Adrenal gland (tissue), 12 donors: ENCODE data around the gene CREG2. TPM values are rescaled to one million over a fixed set of nuclear protein-coding genes. Genes with fewer than 3 reads are reported as not detected.

ENCODE experiments used
- DNase-seq, 7 donors: peaks; one replicate each; pipeline ENCODE4 v3.0.0-alpha.2; 2019 to 2020
- H3K27ac ChIP-seq, 5 donors: fragments of 200-600 bp; sonication (generic) in 4 of 5; 1 replicate in 3 of 5; 2 replicates in 2 of 5; pipeline versions ENCODE4 v1.5.1 to v1.8.0; 2016 to 2020; ENCODE audit warnings: mild to moderate bottlenecking in 1 of 5
- H3K27me3 ChIP-seq: fragments of 200-600 bp; 2 replicates; pipeline ENCODE4 v1.8.0; 2021
- H3K36me3 ChIP-seq, 2 donors: fragments of 200-600 bp; replicated peaks in 1 of 2; 1 replicate in 1 of 2; 2 replicates in 1 of 2; pipeline versions ENCODE4 v1.5.1 to v1.8.0; 2018 to 2022
- H3K4me1 ChIP-seq, 2 donors: fragments of 200-600 bp; replicated peaks in 1 of 2; 1 replicate in 1 of 2; 2 replicates in 1 of 2; pipeline versions ENCODE4 v1.5.1 to v1.8.0; 2018 to 2021
- H3K4me3 ChIP-seq, 4 donors: fragments of 200-600 bp; sonication (generic) in 3 of 4; one replicate each; pipeline ENCODE4 v1.5.1; 2016 to 2018
- H3K9me3 ChIP-seq, 3 donors: fragments of 200-600 bp; sonication (generic) in 1 of 3; replicated peaks in 1 of 3; 1 replicate in 2 of 3; 2 replicates in 1 of 3; pipeline versions ENCODE4 v1.5.1 to v1.8.0; 2016 to 2021
- CTCF ChIP-seq, 6 experiments: fragments of 450-650 bp in 4 of 6; fragments of 200-600 bp in 2 of 6; sonication (generic) in 1 of 6; IDR thresholded peaks; 1 replicate in 5 of 6; 2 replicates in 1 of 6; pipeline versions ENCODE4 v1.5.1 to v1.8.0; 2016 to 2021; ENCODE audit warnings: antibody characterized with exemption in 6 of 6, mild to moderate bottlenecking in 2 of 6, moderate library complexity in 1 of 6
- POLR2A ChIP-seq, 2 donors: fragments of 450-650 bp; IDR thresholded peaks; one replicate each; pipeline ENCODE4 v1.6.1; 2017; ENCODE audit warnings: antibody characterized with exemption in 2 of 2, mild to moderate bottlenecking in 2 of 2, moderate library complexity in 1 of 2
- WGBS, 4 donors: extraction: QIAGEN DNeasy Blood & Tissue Kit in 2 of 4; methylation state at CpG; one replicate each; pipeline versions ENCODE4 v1.1.5 to v1.1.7; 2013 to 2017; 5-methylcytosine and 5-hydroxymethylcytosine counted together
- intact Hi-C, 2 donors: fragments of 100-400 bp; cut with DNase I; formaldehyde crosslinking; loops; one replicate each; pipeline versions ENCODE4 v1.14.1 to v1.15.0; 2022 to 2023
- polyA plus RNA-seq, 3 donors: library from polyadenylated mRNA; stranded (reverse); fragments of 200-250 nt in 2 of 3; fragments of 350-450 nt in 1 of 3; fragmentation: Illumina TruSeq in 1 of 3; extraction: RNeasy Lipid Tissue Mini Kit (QIAGEN cat#74804) in 1 of 3; gene quantifications; one replicate each; pipeline ENCODE4 v1.2.3, GENCODE V29; 2013 to 2014
- total RNA-seq, 9 donors: library from RNA; depleted of rRNA in 4 of 9; stranded (reverse); fragments of >200 nt in 4 of 9; fragments of 120-200 nt in 1 of 9; fragmentation: NEBNext Ultra II Directional in 1 of 9; extraction: Animal tissue kit (Norgen Biotek cat#: 25700) in 1 of 9; gene quantifications; one replicate each; pipeline versions ENCODE4 v1.1.0 to v1.2.4, GENCODE V29; 2013 to 2023
- donor health status: healthy with polysubstance abuse.
- donor health status: Bipolar disorder and iron deficiency.
- donor health status: DM: yes; HTN: yes; CAD: no.
- donor health status: DM: no; HTN: no; CAD: no.
- donor health status: DM: no; HTN: no; CAD: no.
- donor health status: DM: yes; HTN: yes; CAD: no.

Gene CREG2
- total and polyA plus RNA-seq, 12 donors = 0.02 to 0.55 (median 0.26) TPM; not detected in 8

DNA sequence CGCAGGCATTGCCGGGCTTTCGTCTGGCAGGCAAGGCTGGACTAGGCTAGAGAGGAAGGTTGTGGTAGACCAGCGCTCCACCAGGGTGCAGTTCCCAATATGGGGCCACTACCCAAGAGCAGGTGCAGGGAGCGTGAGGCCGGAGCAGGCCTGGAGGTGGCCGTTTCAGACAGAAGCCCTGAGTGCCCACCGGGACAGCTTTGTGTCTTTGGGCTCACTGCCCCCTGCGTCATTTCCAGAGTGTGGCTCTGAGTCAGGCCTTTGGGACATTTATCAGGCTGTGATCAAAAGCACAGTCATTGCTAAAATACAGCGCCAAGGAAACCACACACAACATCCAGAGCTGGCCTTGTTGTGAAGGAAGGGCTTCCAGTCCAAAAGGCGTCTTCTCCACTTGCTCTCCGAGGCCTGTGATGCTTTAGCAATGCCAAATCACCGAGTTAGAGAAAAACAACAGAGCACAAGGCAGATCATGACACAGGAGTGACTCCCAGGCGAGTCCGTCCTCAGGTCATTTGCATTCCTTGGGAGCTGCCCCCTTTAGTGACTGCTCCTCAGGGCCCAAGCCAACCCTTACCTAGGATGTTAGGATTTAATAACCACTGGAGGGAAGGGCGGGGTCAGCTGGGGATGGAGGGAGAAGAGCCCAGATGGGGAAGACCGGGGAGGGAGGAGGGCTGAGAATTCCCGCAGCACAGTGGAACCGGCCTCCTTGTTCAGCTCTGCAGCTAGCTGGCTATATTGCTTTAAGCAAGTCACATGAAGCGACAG, 45.3 kb upstream of the CREG2 start:
- intact Hi-C loops = no loop called here
- no peak overlapping the region for H3K4me3 ChIP-seq
- WGBS, 4 donors = 82 to 90% (median 86%) methylated on average over 18 to 20 of the region's 20 CpGs
- TF ChIP-seq POLR2A (IDR thresholded peaks at IDR 0.05) (no peak), CTCF (IDR thresholded peaks at IDR 0.05) (no peak)
- no peak for DNase-seq
- H3K9me3 ChIP-seq = no peaks in the 10 kb centered on the region
- no peaks in the 10 kb centered on the region for H3K4me1 ChIP-seq
- no peaks in the 10 kb centered on the region for H3K36me3 ChIP-seq
- no peaks in the 10 kb centered on the region for H3K27me3 ChIP-seq
- H3K27ac ChIP-seq = no peak overlapping the region

GRCh38 chr2:101431486-101431885, 44.2 kb upstream of the CREG2 start:
- Histone ChIP-seq H3K4me1 (no peaks in the 10 kb centered on the region), H3K9me3 (no peaks in the 10 kb centered on the region), H3K27me3 (no peaks in the 10 kb centered on the region), H3K36me3 (no peaks in the 10 kb centered on the region), H3K27ac (no peak overlapping the region), H3K4me3 (no peak overlapping the region)
- intact Hi-C loops = no loop called here
- 72 to 88% (median 84%) methylated on average over 4 of the region's 4 CpGs for WGBS, 4 donors
- no peak for DNase-seq
- TF ChIP-seq CTCF (IDR thresholded peaks at IDR 0.05) (no peak), POLR2A (IDR thresholded peaks at IDR 0.05) (no peak)

DNA sequence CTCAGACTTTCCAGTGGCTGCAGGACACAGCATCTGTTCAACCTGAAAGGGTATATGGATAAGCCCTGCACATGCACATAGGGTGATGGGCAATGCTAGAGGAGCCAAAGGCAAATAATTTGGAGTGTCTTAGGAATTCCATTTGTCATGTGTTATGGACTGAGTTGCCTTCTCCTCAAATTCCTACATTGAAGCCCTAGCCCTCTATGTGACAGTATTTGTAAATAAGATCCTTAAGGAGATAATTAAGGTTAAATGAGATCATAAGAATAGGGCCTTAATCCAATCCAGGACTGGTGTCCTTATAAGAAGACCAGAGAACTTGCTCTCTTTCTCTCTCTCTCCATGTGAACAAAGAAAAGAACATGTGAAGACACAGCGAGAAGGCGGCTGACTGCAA, 42.9 kb upstream of the CREG2 start:
- no peak overlapping the region for H3K4me3 ChIP-seq
- no peaks in the 10 kb centered on the region for H3K4me1 ChIP-seq
- no peaks in the 10 kb centered on the region for H3K27me3 ChIP-seq
- intact Hi-C loops = no loop called here
- H3K9me3 ChIP-seq = no peaks in the 10 kb centered on the region
- no peak for DNase-seq
- H3K27ac ChIP-seq = no peak overlapping the region
- WGBS, 4 donors = 98 to 100% (median 99%) methylated on average over 2 of the region's 2 CpGs
- TF ChIP-seq POLR2A (IDR thresholded peaks at IDR 0.05) (no peak), CTCF (IDR thresholded peaks at IDR 0.05) (no peak)
- H3K36me3 ChIP-seq = no peaks in the 10 kb centered on the region

DNA sequence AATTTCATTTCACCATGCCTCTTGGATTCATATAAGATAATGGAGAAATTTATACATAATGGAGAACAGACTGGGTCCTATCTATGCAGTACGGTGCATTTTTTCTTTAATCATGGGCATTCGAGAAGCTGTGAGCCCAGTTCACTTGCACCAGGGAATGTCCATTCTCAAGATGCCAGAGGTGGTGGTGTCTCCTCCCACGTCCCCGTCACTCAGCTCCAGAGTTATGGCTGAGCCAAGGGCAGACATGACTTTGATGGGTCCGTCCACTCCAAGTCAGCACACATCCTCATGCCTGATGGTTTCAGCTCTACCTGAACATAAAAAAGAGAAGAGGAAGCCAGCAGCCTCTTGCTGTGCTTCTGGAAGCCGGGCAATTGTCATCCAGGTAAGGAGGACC, 42.1 kb upstream of the CREG2 start:
- H3K27ac ChIP-seq = no peak overlapping the region
- 72 to 91% (median 83%) methylated on average over 6 of the region's 6 CpGs for WGBS, 4 donors
- no peak for DNase-seq
- no peaks in the 10 kb centered on the region for H3K4me1 ChIP-seq
- no peaks in the 10 kb centered on the region for H3K9me3 ChIP-seq
- no peaks in the 10 kb centered on the region for H3K27me3 ChIP-seq
- intact Hi-C loops = loop anchor here in 1 of 2 donors (10.0 kb wide), 1 partner anchor 405 kb away; no protein-coding TSS in a partner anchor
- H3K36me3 ChIP-seq = no peaks in the 10 kb centered on the region
- no peak for TF ChIP-seq POLR2A (IDR thresholded peaks at IDR 0.05)
- TF ChIP-seq CTCF (IDR thresholded peaks at IDR 0.05) = no peak
- H3K4me3 ChIP-seq = no peak overlapping the region
